ENCODE data around the gene WDR13.
"Not testable (repeated sequence)": the region's sequence is repeated elsewhere in the genome, so short reads cannot be mapped to it uniquely, and the experiment has no call there.

Gene WDR13

DNA sequence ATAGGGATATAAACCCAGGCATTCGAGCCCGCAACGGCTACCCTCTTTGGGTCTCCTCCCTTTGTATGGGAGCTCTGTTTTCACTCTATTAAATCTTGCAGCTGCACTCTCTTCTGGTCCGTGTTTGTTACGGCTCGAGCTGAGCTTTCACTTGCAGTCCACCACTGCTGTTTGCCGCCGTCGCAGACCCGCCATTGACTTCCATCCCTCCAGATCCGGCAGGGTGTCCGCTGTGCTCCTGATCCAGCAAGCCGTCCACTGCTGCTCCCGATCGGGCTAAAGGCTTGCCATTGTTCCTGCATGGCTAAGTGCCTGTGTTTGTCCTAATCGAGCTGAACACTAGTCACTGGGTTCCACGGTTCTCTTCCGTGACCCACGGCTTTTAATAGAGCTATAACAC, 57.5 kb downstream of the WDR13 start:
- H3K4me1 ChIP-seq (ENCODE audit: control insufficient read depth, insufficient read depth, low read length, poor library complexity, severe bottlenecking); H3K4me3 ChIP-seq (ENCODE audit: extremely low read depth, insufficient read depth, low read length, poor library complexity, severe bottlenecking): not testable (repeated sequence)
- 84 to 89% methylated on average over 6 to 15 of the region's 19 CpGs for WGBS, 2 experiments (ENCODE audit: insufficient coverage in 2 of 2)

More for the DNA sequence above, 57.5 kb downstream of the WDR13 start:
- H3K27ac ChIP-seq (ENCODE audit: low read depth, low read length, severe bottlenecking); H3K9me3 ChIP-seq (ENCODE audit: control insufficient read depth, low read length); H3K36me3 ChIP-seq (ENCODE audit: control insufficient read depth, insufficient read depth, low read length): not testable (repeated sequence)

All from mesodermal cell (in vitro differentiated cells).